GM12878 (cell line): Measurements from ENCODE around the gene KLHL36. TPM values are rescaled to one million over a fixed set of nuclear protein-coding genes. Genes with fewer than 3 reads are reported as not detected.

Experiments
- ATAC-seq: fragments of 200-7000 bp; cut with Tn5 transposase; 3 replicates; pipeline ENCODE4 v1.9.1; 2020; ENCODE audit warnings: mild to moderate bottlenecking, moderate library complexity
- BruUV-seq: library from RNA; stranded (reverse); fragments of 400-500 nt; replicated peaks from 2 replicates; lab custom pipeline; 2021; lab: Mats Ljungman, UMichigan
- CTCF ChIA-PET: fragments of 300-600 bp; sonication (Branson Sonifier 250); formaldehyde crosslinking; extraction: SDS; loops from one replicate; lab custom pipeline; 2021; ENCODE audit warnings: inconsistent platforms; lab: Yijun Ruan, JAX
- POLR2A ChIA-PET: fragments of 350-600 bp; formaldehyde crosslinking; extraction: SDS; loops from one replicate; lab custom pipeline; 2021; ENCODE audit warnings: inconsistent platforms; lab: Charles Lee
- RAD21 ChIA-PET: fragments of 300-600 bp; sonication (Branson Sonifier 250); formaldehyde crosslinking; loops from one replicate; lab custom pipeline; 2023; ENCODE audit warnings: antibody characterized with exemption; ENCODE audit not compliant: unreplicated experiment; lab: Charles Lee
- SMC1A ChIA-PET: fragments of 300-600 bp; sonication (Branson Sonifier 250); formaldehyde crosslinking; loops from one replicate; lab custom pipeline; 2023; ENCODE audit not compliant: unreplicated experiment, uncharacterized antibody; lab: Charles Lee
- DNase-seq: peaks from one replicate; pipeline ENCODE4 v3.0.0-alpha.2; 2011; ENCODE audit warnings: low read depth, low spot score
- FAIRE-seq: peaks from 3 replicates; lab custom pipeline; 2011; peaks lifted over from hg19 to GRCh38; lab: Jason Lieb, UNC
- H2AFZ ChIP-seq: 2 replicates; pipeline ENCODE4 v1.6.0; 2011; ENCODE audit warnings: low read depth, low read length, control low read depth; ENCODE audit not compliant: control insufficient read depth
- H3K27ac ChIP-seq: 2 replicates; pipeline ENCODE4 v1.5.1; 2011; ENCODE audit warnings: control low read depth; ENCODE audit not compliant: control insufficient read depth, insufficient read depth
- H3K27me3 ChIP-seq, 2 experiments: replicated peaks in 1 of 2; 2 replicates each; pipeline versions ENCODE4 v1.6.0 to v1.6.1; 2011; ENCODE audit warnings: low read length in 1 of 2; ENCODE audit not compliant: control insufficient read depth in 2 of 2, insufficient read depth in 2 of 2
- H3K36me3 ChIP-seq, 2 experiments: 2 replicates each; pipeline ENCODE4 v1.5.1; 2011; ENCODE audit warnings: low read length in 1 of 2; ENCODE audit not compliant: control insufficient read depth in 2 of 2, insufficient read depth in 2 of 2
- H3K4me1 ChIP-seq: 2 replicates; pipeline ENCODE4 v1.6.1; 2011; ENCODE audit warnings: mild to moderate bottlenecking, low read length, moderate library complexity, mixed read lengths; ENCODE audit not compliant: control insufficient read depth, insufficient read depth
- H3K4me2 ChIP-seq: 2 replicates; pipeline ENCODE4 v1.6.0; 2011; ENCODE audit warnings: control low read depth; ENCODE audit not compliant: control insufficient read depth, insufficient read depth
- H3K4me3 ChIP-seq: fragments of 200-600 bp; sonication (generic); 2 replicates; pipeline ENCODE4 v1.5.1; 2016
- H3K79me2 ChIP-seq: 2 replicates; pipeline ENCODE4 v1.6.0; 2011; ENCODE audit warnings: low read length; ENCODE audit not compliant: control insufficient read depth, insufficient read depth
- H3K9ac ChIP-seq: 2 replicates; pipeline ENCODE4 v1.8.0; 2011; ENCODE audit warnings: low read length, control low read depth, mixed read lengths; ENCODE audit not compliant: control insufficient read depth, insufficient read depth
- H3K9me3 ChIP-seq: replicated peaks from 3 replicates; pipeline ENCODE4 v1.5.1; 2011; ENCODE audit warnings: mild to moderate bottlenecking, low read length; ENCODE audit not compliant: control insufficient read depth, insufficient read depth
- H4K20me1 ChIP-seq: 2 replicates; pipeline ENCODE4 v1.6.0; 2011; ENCODE audit not compliant: control insufficient read depth, insufficient read depth
- BMI1 ChIP-seq: fragments of 450-650 bp; IDR thresholded peaks from 2 replicates; pipeline ENCODE4 v1.6.1; 2016; ENCODE audit warnings: mild to moderate bottlenecking, moderate library complexity, borderline replicate concordance
- CHD2 ChIP-seq: IDR thresholded peaks from 2 replicates; pipeline ENCODE4 v1.6.1; 2011; ENCODE audit warnings: low read depth, low read length, improper control_type of control experiment, borderline replicate concordance
- SRF ChIP-seq, 2 experiments: IDR thresholded peaks; 2 replicates each; pipeline ENCODE4 v1.6.1; 2011; ENCODE audit warnings: low read depth in 2 of 2, low read length in 2 of 2, mild to moderate bottlenecking in 1 of 2, moderate library complexity in 1 of 2
- ZNF24 ChIP-seq: fragments of 450-650 bp; IDR thresholded peaks from 2 replicates; pipeline ENCODE4 v1.6.1; 2017; ENCODE audit warnings: antibody characterized with exemption, mild to moderate bottlenecking
- WGBS: methylation state at CpG from one replicate; pipeline ENCODE4 v1.1.6; 2016; ENCODE audit warnings: low lambda C conversion rate; ENCODE audit not compliant: insufficient replicate concordance, insufficient coverage; ENCODE audit errors: missing lambda C conversion rate; 5-methylcytosine and 5-hydroxymethylcytosine counted together
- in situ Hi-C: fragments of 300-500 bp; cut with MboI; formaldehyde crosslinking; loops from 9 replicates; pipeline ENCODE4 v1.14.3; 2018; ENCODE audit warnings: mixed read lengths
- intact Hi-C: fragments of 100-400 bp; cut with micrococcal nuclease; formaldehyde crosslinking; loops from one replicate; pipeline ENCODE4 v1.14.2; 2022; ENCODE audit not compliant: unreplicated experiment
- polyA plus RNA-seq, 11 experiments: library from polyadenylated mRNA; depleted of rRNA in 4 of 11; unstranded in 6 of 11; stranded (reverse) in 5 of 11; fragments of >200 nt; fragmentation: Nextera tagmentation in 4 of 11; fragmentation: Illumina TruSeq in 1 of 11; extraction: Ambion mirVana in 4 of 11; extraction: Trizol in 1 of 11; gene quantifications; 1 replicate in 1 of 11; 2 replicates in 10 of 11; pipeline versions ENCODE4 v1.2.1 to v1.2.3, GENCODE V29; 2011 to 2016; ENCODE audit warnings: inconsistent platforms in 2 of 11, missing spikeins in 2 of 11, low read depth in 1 of 11
- total RNA-seq, 4 experiments: library from RNA; depleted of rRNA in 3 of 4; stranded (reverse); fragments of >200 nt in 3 of 4; fragmentation: Illumina TruSeq in 1 of 4; extraction: Trizol in 1 of 4; gene quantifications; 2 replicates each; pipeline versions ENCODE4 v1.2.1 to v1.2.3, GENCODE V29; 2013 to 2021

KLHL36 gene
- total and polyA plus RNA-seq, 10 of the 15 experiments (the other 5 are each of a cell fraction or from before 2014, with no cell fraction given) = 2.6 to 45.3 (median 16.8) TPM

DNA sequence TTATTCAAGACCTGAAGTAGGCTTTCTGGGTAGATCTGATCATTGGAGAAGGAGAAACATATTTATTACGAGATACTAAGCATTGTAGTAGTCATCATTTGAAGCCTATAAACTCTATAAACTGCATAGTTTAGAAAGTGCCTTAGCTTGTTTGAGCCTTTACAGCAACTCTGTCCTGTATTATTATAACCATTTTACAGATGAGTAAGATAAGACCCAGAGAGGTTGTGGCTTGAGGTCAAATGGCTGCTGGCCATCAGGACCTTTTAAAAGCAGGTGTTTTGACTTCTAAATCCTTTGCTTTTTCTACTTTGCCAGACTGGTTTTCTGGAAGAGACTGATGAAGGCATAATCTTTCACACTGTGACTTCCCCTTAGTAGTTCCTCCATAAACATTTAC, 58.5 kb downstream of the KLHL36 start:
- H3K79me2 ChIP-seq = peaks cover 93% of the 10 kb centered on the region
- peak; percentile 34 for ATAC-seq
- H3K36me3 ChIP-seq = peaks cover 0 to 7% of the 10 kb centered on the region in 2 experiments; a peak in 2 of 4 replicates
- RAD21 ChIA-PET = interaction anchor here (1.3 kb wide), 1 partner anchor 19 kb away, joined by 4 read pairs; no protein-coding TSS in a partner anchor
- no peak overlapping the region for H3K9ac ChIP-seq
- BruUV-seq = no TSS peak
- no peak overlapping the region for H2AFZ ChIP-seq
- in situ Hi-C loops (no loop called here), intact Hi-C loops (no loop called here)
- POLR2A ChIA-PET = interaction anchor here (1.3 kb wide), 1 partner anchor 24 kb away, joined by 4 read pairs; no protein-coding TSS in a partner anchor
- FAIRE-seq = no peak
- peaks cover 8% of the 10 kb centered on the region for H3K4me1 ChIP-seq
- H3K27ac ChIP-seq = no peak overlapping the region
- peaks cover 9% of the 10 kb centered on the region for H4K20me1 ChIP-seq
- TF ChIP-seq ZNF24 = peak; percentile 62; the same call in 1 of the 2 replicates
- TF ChIP-seq SRF (IDR thresholded peaks at IDR 0.05; ENCODE audit: low read depth in 2 of 2, low read length in 2 of 2) = no peak
- no peak for TF ChIP-seq BMI1
- CTCF ChIA-PET = interaction anchor here (1.2 kb wide), 1 partner anchor 24 kb away, joined by 6 read pairs; no protein-coding TSS in a partner anchor
- H3K27me3 ChIP-seq = no peaks in the 10 kb centered on the region
- H3K9me3 ChIP-seq = no peaks in the 10 kb centered on the region
- SMC1A ChIA-PET = interaction anchor here (0.7 to 2.3 kb wide), 2 partner anchors 19 to 32 kb away, joined by 3 to 6 read pairs; no protein-coding TSS in a partner anchor
- DNase-seq = no peak
- WGBS = 95% methylated on average over 1 of the region's 1 CpG
- H3K4me2 ChIP-seq = no peak overlapping the region
- no peak overlapping the region for H3K4me3 ChIP-seq

DNA sequence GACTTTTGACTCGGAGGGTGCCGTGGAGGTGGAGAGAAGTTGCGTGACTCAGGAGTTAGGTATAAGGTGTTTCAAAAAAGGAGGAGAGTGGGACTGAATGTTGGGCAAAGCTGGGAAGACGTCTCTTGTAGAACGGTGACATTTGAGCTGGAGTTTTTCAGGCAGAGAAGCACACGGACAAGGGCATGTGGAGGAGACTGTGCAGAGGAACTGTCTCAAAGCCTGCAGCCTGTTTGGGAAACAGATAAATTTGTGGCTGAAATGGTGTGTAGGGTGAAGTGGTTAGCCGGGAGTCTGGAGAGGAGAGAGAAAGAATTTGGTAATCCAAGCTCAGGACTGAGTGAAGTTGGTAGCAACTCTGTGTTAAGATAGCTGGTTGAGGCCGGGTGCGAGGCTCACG, 61.3 kb downstream of the KLHL36 start:
- Histone ChIP-seq H3K36me3 (peaks cover 5 to 7% of the 10 kb centered on the region in 2 experiments; a peak in 3 of 4 replicates), H3K4me1 (peaks cover 9% of the 10 kb centered on the region), H3K4me2 (no peak overlapping the region), H3K79me2 (peaks cover 96% of the 10 kb centered on the region)
- no peak for DNase-seq
- no peak for TF ChIP-seq CHD2
- TF ChIP-seq, all 136 proteins: peak for 0
- ChIA-PET SMC1A (interaction anchor here (0.6 to 4.4 kb wide), 3 partner anchors 16 to 50 kb away, joined by 3 to 23 read pairs (median 6); no protein-coding TSS in a partner anchor), POLR2A (interaction anchor here (0.7 to 1.0 kb wide), 2 partner anchors 9 to 14 kb away, joined by 4 to 5 read pairs; no protein-coding TSS in a partner anchor), CTCF (interaction anchor here (0.6 to 4.7 kb wide), 5 partner anchors 8 to 38 kb away, joined by 3 to 34 read pairs (median 3); no protein-coding TSS in a partner anchor), RAD21 (interaction anchor here (2.3 kb wide), 1 partner anchor 9 kb away, joined by 12 read pairs; no protein-coding TSS in a partner anchor)
- Histone ChIP-seq H4K20me1 (peaks cover 17% of the 10 kb centered on the region), H3K9me3 (no peaks in the 10 kb centered on the region), H3K4me3 (no peak overlapping the region), H3K9ac (no peak overlapping the region), H3K27ac (no peak overlapping the region), H2AFZ (no peak overlapping the region), H3K27me3 (no peaks in the 10 kb centered on the region)
- intact Hi-C loops (no loop called here), in situ Hi-C loops (no loop called here)
- ATAC-seq (no peak), FAIRE-seq (no peak)
- BruUV-seq = no TSS peak
- 77% methylated on average over 10 of the region's 10 CpGs for WGBS
